Astrocyte (in vitro differentiated cells and primary cell): Measurements from ENCODE around the gene XDH.

Experiments used
- EZH2 ChIP-seq: IDR thresholded peaks from 2 replicates; pipeline ENCODE4 v1.6.1; 2012; ENCODE audit warnings: mild to moderate bottlenecking, low read length, inconsistent platforms; ENCODE audit not compliant: insufficient read depth
- TF ChIP-seq, protein P1 (sequence below): IDR thresholded peaks from 2 replicates; pipeline ENCODE4 v1.5.1; 2011; ENCODE audit warnings: low read depth, mild to moderate bottlenecking, inconsistent platforms, low read length, moderate library complexity; ENCODE audit not compliant: insufficient read depth

DNA sequence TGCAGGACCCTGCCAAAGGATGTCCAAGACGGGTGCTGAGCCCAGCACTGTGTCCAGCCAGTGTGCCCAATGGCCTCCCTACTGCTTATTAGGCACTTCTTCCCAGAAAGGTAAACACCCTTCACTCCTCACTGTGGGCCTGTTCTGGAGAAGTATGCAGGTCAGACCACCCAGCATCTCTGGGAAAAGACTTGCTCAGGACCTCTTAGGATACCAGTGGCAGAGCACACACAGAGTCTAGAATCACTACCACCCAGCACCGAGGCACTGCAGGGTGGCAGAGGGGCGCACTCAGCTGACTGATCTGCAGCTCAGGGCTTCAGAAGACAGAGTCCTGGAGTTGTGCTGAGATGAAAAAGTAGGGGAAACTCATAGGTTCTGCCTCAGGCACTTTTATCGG is 25.8 kb downstream of the XDH start:
- TF ChIP-seq, protein P1, sequence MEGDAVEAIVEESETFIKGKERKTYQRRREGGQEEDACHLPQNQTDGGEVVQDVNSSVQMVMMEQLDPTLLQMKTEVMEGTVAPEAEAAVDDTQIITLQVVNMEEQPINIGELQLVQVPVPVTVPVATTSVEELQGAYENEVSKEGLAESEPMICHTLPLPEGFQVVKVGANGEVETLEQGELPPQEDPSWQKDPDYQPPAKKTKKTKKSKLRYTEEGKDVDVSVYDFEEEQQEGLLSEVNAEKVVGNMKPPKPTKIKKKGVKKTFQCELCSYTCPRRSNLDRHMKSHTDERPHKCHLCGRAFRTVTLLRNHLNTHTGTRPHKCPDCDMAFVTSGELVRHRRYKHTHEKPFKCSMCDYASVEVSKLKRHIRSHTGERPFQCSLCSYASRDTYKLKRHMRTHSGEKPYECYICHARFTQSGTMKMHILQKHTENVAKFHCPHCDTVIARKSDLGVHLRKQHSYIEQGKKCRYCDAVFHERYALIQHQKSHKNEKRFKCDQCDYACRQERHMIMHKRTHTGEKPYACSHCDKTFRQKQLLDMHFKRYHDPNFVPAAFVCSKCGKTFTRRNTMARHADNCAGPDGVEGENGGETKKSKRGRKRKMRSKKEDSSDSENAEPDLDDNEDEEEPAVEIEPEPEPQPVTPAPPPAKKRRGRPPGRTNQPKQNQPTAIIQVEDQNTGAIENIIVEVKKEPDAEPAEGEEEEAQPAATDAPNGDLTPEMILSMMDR = no peak
- no peak for TF ChIP-seq EZH2
